Stimulated activated CD4-positive, alpha-beta T cell treated with anti-CD3 and anti-CD28 coated beads, Interleukin-15, amount 100 ng/mL, for 1 hour (primary cell): Measurements from ENCODE around the gene SCUBE1.

Experiments used
- DNase-seq, 2 donors: peaks; one replicate each; pipeline ENCODE4 v3.0.0-alpha.2; 2020; ENCODE audit warnings: low read depth in 1 of 2, low spot score in 1 of 2

SCUBE1 gene

GRCh38 chr22:43329061-43329460 is 14.1 kb downstream of the SCUBE1 start:
- DNase-seq: no peak

- DNase-seq: no peak
Observed at GRCh38 chr22:43327157-43327438, 16.1 kb downstream of the SCUBE1 start.

GRCh38 chr22:43326331-43327156 is 16.6 kb downstream of the SCUBE1 start:
- DNase-seq: no peak

GRCh38 chr22:43325176-43325575 is 18.0 kb downstream of the SCUBE1 start:
- no peak for DNase-seq

GRCh38 chr22:43320943-43321900 is 21.9 kb downstream of the SCUBE1 start:
- no peak for DNase-seq

- DNase-seq: no peak
Observed at GRCh38 chr22:43319661-43320486, 23.3 kb downstream of the SCUBE1 start.

- DNase-seq: no peak
Observed at GRCh38 chr22:43317239-43317638, 25.9 kb downstream of the SCUBE1 start.

GRCh38 chr22:43315687-43316217 is 27.4 kb downstream of the SCUBE1 start:
- DNase-seq: no peak

- DNase-seq: no peak
Observed at GRCh38 chr22:43314611-43315010, 28.6 kb downstream of the SCUBE1 start.

- DNase-seq: no peak
Observed at GRCh38 chr22:43313890-43314474, 29.2 kb downstream of the SCUBE1 start.

GRCh38 chr22:43313244-43313889 is 29.8 kb downstream of the SCUBE1 start:
- DNase-seq: no peak

GRCh38 chr22:43312608-43313007 is 30.6 kb downstream of the SCUBE1 start:
- no peak for DNase-seq

GRCh38 chr22:43310798-43311197 is 32.4 kb downstream of the SCUBE1 start:
- no peak for DNase-seq

GRCh38 chr22:43310311-43310710 is 32.9 kb downstream of the SCUBE1 start:
- DNase-seq: no peak

GRCh38 chr22:43308836-43309235 is 34.3 kb downstream of the SCUBE1 start:
- no peak for DNase-seq

- DNase-seq: no peak
Observed at GRCh38 chr22:43308060-43308830, 34.9 kb downstream of the SCUBE1 start.

GRCh38 chr22:43305806-43306205 is 37.4 kb downstream of the SCUBE1 start:
- DNase-seq: no peak

- DNase-seq: no peak
Observed at GRCh38 chr22:43304831-43305590, 38.2 kb downstream of the SCUBE1 start.

GRCh38 chr22:43303751-43304150 is 39.4 kb downstream of the SCUBE1 start:
- no peak for DNase-seq
